AG08396 (cell line): ENCODE measurements around the gene CD300A.
"Not testable (repeated sequence)": the region's sequence is repeated elsewhere in the genome, so short reads cannot be mapped to it uniquely, and the experiment has no call there.

Source experiments
- DNase-seq: peaks from one replicate; pipeline ENCODE4 v3.0.0; 2012; ENCODE audit warnings: low spot score, mixed read lengths

The CD300A gene

GRCh38 chr17:74478420-74479100, 12.1 kb downstream of the CD300A start:
- DNase-seq, result no peak

DNA sequence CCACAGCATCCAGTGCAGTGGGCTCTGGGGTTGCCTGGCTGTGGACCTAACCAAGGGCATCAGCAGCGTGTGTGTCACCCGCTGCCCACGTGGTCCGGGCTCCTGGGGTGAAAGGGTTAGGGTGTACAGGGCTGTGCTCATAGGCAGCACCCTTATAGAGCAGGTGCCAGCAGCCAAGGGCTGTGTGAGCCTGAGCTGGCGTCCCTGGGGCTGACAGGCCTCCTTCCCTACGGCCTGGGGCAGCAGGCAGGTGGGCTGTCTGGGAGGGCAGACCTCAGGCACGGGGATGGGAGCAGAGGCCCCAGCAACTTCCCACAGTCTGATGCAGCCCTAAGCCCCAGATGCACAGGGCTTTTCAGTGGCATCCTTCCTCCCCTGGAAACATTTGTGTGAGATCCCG, 13.9 kb downstream of the CD300A start:
- DNase-seq, result no peak

- no peak for DNase-seq
These were observed 15.2 kb downstream of the CD300A start for GRCh38 chr17:74481621-74482020.

DNA sequence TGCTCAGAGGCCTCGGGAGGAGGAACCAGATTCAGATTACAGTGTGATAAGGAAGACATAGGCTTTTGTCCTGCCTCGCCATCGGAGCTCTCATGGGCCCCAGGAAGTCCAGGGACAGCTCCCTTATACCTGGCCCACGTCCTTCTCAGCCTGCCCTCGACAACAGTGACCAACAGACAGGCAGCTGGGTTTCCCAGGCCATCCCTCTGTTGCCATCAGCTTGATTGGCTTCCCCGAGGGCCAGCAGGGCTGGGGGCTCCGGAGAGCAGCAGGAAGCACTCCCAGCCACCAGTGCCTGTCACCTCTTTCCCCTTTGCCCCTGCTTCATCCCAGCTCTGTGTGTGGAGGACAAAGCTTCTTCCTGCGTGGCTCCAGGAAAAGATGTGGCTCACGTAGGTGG, 17.6 kb downstream of the CD300A start:
- DNase-seq, result no peak

DNA sequence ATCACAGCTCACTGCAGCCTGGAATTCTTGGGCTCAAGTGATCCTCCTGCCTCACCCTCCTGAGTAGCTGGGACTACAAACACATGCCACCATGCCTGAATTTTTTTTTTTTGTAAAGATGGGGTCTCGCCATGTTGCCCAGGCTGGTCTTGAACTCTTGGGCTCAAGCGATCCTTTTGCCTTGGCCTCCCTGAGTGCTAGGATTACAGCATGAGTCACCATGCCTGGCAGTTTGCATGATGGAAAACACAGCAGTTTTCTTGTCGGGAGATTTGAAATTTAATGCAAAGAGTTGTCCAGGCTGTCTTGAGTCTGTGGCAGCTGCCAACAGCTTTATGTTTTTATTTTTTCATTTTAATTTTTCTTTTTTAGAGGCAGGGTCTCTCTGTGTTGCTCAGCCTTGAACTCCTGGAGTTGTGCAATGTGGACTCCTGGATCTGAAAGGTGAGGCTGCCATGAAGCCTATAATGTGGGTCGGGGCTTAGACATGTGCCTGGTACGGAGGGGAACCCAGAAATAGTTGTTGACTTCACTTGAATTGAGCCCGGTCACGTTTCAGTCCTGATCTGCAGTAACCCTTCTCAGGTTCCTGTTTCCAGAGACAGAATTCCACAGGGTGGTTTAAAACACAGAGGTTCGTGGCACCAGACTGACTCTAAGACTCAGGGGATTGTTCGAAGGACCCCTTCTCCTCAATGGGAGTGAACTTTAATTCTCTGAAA, 18.7 kb downstream of the CD300A start:
- DNase-seq, result no peak

- DNase-seq, result no peak
These were observed 19.4 kb downstream of the CD300A start for GRCh38 chr17:74485841-74486240.

DNA sequence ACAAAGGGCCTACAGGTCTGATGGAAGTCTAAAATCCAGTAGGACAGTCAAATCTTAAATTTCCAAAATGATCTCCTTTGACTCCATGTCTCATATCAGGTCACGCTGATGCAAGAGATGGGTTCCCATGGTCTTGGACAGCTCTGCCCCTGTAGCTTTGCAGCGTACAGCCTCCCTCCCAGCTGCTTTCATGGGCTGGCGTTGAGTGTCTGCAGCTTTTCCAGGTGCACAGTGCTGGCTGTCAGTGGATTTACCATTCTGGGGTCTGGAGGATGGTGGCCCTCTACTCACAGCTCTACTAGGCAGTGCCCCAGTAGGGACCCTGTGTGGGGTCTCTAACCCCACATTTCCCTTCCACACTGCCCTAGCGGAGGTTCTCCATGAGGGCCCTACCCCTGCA, 21.8 kb downstream of the CD300A start:
- not testable (repeated sequence) for DNase-seq

GRCh38 chr17:74490716-74491115, 24.3 kb downstream of the CD300A start:
- no peak for DNase-seq

- DNase-seq, result no peak
These were observed 25.2 kb downstream of the CD300A start for GRCh38 chr17:74491626-74492025.

GRCh38 chr17:74493331-74493833, 26.9 kb downstream of the CD300A start:
- DNase-seq, result peak; percentile 70

- no peak for DNase-seq
These were observed 31.0 kb downstream of the CD300A start for GRCh38 chr17:74497471-74497870.

DNA sequence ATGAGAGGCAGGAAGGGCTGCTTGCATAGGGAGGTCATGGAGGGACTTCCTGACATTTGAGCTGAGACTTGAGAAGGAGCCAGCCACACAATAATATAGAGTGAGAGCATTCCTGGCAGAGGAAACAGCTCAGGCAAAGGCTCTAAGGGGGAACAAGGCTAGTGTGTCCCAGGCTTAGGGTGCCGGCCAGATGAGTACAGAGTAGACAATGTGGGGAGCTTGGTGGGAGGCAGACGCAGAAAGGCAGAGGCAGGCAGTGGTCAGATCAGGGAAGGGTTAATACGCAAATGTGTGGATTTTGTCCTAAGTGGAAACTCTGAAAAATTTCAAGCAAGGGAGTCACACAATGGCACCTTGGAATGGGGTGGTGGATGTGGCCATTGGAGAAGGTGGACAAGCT, 33.6 kb downstream of the CD300A start:
- no peak for DNase-seq

DNA sequence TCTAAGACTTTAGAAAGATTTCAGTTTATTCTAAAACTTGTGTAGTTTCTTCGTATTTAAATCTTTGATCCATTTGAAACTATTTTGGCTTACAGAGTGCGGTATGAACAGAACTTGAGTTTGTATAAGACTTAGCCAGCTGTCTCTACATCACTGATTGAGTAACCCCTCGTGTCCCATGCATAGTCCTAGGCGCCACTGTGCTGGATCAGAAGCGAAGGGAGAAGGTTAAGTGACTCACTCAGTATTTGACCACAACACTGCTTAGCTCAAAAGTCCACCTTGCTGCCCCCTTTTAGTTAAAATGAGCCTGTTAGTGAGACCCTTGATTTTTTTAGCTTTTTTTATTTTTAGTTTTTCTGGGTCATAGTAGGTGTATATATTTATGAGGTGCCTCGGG, 36.4 kb downstream of the CD300A start:
- DNase-seq, result no peak

DNA sequence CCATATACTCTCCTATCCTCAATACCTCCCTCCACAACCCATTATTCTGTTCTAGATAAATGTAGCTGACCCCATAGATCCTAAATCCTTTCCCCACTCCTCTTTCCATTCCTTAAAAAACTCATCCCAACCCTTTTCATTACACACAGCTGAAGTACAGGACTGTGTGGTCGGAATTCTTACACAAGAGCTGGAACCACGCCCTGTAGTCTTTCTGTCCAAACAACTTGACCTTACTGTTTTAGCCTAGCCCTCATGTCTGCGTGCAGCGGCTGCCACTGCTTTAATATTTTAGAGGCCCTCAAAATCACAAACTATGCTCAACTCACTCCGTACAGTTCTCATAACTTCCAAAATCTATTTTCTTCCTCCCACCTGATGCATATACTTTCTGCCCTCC, 37.5 kb downstream of the CD300A start:
- not testable (repeated sequence) for DNase-seq

DNA sequence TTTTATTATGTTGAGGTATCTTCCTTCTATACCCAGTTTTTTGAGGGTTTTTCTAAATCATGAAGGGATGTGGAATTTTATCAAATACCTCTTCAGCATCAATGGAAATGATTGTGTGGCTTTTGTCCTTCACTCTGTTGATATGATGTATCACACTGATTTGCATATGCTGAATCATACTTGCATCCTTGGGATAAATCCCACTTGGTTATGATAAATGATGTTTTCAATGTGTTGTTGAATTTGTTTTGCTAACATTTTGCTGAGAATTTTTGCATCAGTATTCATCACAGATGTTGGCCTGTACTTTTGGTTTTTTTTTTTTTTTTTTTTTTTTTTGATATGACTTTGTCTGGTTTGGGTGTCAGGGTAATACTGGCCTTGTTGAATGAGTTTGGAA, 41.7 kb downstream of the CD300A start:
- DNase-seq, result no peak

DNA sequence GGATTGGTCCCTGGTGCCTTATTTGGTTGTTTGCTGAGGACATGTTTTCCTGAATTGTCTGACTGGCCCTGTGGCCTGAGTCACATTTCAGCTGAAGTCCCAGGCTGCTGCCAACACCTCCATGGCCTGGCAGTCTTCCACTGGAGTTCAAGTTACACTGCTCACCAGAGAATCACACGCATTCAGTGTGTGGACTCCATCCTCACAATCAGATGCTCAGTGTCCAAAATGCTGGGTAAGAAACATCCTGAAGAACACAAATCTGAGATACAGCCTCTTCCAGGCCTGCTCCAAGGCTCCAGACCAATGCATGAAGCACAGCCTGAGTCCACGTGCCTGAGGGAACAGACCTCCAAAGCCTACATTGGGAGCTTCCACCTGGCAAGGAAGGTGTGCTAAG, 45.6 kb downstream of the CD300A start:
- no peak for DNase-seq

DNA sequence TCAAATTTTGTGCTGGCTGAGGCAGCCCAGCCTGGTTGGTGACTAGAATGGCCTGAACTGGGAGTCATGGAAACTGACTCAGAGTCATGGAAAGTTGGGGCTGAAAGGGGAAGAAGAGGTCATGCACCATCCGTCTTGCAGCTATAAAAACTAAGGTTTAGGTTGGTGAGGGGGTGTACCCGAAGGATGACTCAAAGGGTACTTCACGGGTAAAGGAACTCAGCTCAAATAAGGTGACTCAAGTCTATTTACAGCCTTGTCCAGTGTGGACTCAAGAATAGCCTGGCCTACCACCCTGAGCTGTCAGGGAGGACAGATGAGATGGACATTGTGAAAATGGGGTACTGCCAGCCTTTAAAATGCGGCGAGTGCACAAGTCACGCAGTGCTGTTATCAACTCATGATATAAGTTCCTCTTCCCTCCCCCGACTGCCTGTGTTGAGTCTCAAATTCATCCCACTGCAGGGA, 46.2 kb downstream of the CD300A start:
- DNase-seq, result no peak

DNA sequence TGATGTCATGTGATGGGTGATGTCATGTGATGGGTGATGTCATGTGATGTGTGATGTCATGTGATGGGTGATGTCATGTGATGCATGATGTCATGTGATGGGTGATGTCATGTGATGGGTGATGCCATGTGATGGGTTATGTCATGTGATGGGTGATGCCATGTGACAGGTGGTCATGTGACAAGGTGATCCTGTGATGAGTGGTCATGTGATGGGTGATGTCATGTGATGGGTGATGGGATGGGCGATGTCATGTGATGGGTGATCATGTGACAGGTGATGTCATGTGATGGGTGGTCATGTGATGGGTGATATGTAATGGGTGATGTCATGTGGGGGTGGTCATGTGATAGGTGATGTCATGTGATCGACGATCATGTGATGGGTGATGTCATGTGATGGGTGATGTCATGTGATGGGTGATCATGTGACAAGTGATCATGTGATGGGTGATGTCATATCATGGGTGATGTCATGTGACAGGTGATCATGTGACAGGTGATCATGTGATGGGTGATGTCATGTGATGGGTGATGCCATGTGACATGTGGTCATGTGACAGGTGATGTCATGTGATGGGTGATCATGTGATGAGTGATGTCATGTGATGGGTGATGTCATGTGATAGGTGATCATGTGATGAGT, 47.7 kb downstream of the CD300A start:
- no peak for DNase-seq

- no peak for DNase-seq
These were observed 48.3 kb downstream of the CD300A start for GRCh38 chr17:74514632-74515334.

DNA sequence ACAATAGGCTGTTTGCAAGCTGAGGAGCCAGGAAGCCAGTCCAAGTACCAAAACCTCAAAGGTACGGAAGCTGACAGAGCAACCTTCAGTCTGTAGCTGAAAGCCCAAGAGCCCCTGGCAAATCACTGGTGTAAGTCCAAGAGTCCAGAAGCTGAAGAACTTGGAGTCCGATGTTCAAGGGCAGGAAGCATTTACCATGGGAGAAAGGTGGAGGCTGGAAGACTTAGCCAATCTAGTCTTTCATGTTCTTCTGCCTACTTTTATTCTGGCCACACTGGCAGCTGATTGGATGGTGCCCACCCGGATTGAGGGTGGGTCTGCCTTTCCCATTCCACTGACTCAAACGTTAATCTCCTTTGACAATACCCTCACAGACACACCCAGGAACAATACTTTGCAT, 49.5 kb downstream of the CD300A start:
- no peak for DNase-seq

DNA sequence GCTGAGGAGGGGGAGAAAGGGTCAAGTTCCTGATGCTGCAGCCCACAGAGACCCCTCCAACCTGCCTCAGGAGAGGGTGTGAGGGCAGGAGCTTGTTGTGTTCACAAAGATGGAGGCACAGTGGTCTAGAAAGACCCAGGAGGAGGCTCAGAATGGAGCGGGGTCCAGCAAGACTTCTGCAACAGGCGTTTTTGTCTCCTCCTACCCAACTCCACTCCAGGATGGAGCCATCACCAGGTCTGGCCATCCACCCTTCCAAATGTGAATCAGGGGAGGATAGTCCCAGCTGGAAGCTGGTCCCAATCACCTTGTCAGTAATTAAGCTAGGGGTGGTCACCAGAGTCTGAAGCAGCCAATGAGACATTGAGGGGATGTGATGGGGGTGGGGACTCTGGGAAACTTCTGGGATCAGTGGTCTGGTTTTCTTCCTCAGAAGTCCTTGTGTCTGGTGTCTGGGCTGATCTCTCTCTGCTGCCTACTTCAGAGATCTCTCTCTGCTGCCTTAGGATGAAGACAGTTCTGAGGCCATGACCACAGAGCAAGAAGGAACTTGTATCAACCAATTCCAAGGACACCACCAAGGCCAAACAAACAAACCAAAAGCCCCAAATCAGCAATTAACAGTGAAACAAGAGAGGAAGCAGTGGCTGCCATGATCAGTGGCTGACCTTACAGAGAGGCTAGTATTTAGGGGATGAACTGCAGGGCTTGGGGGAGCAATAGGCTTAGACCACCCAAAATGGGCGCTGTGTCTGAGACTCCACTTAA, 50.3 kb downstream of the CD300A start:
- DNase-seq, result no peak
